Astrocyte (in vitro differentiated cells and primary cell): Measurements from ENCODE around the gene MEIS3.

ENCODE experiments used
- EZH2 ChIP-seq: IDR thresholded peaks from 2 replicates; pipeline ENCODE4 v1.6.1; 2012; ENCODE audit warnings: mild to moderate bottlenecking, low read length, inconsistent platforms; ENCODE audit not compliant: insufficient read depth
- TF ChIP-seq, protein P1 (sequence below): IDR thresholded peaks from 2 replicates; pipeline ENCODE4 v1.5.1; 2011; ENCODE audit warnings: low read depth, mild to moderate bottlenecking, inconsistent platforms, low read length, moderate library complexity; ENCODE audit not compliant: insufficient read depth

DNA sequence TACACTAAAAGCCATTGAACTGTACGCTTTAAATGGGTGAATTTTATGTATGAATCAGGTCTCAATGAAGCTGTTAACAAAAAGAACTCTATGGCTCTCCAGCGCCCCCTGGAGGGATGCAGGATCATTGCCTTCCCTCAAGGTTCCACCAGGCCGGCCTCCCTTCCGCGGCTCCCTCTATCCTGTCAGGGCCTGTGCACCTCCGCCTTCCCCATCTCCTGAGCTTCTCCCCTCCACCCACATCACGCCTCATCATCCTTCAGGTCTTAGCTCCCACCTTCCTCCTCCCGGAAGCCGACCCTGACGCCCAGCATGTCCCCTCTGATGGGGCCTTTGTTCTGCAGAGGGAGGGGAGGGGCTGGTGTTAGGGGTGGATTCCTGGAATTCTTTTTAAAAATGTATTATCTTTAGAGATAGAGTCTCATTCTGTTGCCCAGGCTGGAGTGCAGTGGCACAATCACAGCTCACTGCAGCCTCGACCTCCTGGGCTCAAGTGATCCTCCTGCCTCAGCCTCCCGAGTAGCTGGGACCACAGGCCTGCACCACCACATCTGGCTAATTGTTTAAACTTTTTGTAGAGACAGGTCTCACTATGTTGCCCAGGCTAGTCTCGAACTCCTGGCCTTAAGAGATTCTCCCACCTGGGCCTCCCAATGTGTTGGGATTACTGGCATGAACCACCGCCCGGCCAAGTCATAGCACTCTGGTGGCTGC lies 27.7 kb downstream of the MEIS3 start:
- no peak for TF ChIP-seq EZH2
- TF ChIP-seq, protein P1, sequence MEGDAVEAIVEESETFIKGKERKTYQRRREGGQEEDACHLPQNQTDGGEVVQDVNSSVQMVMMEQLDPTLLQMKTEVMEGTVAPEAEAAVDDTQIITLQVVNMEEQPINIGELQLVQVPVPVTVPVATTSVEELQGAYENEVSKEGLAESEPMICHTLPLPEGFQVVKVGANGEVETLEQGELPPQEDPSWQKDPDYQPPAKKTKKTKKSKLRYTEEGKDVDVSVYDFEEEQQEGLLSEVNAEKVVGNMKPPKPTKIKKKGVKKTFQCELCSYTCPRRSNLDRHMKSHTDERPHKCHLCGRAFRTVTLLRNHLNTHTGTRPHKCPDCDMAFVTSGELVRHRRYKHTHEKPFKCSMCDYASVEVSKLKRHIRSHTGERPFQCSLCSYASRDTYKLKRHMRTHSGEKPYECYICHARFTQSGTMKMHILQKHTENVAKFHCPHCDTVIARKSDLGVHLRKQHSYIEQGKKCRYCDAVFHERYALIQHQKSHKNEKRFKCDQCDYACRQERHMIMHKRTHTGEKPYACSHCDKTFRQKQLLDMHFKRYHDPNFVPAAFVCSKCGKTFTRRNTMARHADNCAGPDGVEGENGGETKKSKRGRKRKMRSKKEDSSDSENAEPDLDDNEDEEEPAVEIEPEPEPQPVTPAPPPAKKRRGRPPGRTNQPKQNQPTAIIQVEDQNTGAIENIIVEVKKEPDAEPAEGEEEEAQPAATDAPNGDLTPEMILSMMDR, result peak; percentile 85
